H9 (cell line): Measurements from ENCODE around the gene GBA2. TPM values are rescaled to one million over a fixed set of nuclear protein-coding genes. Genes with fewer than 3 reads are reported as not detected.

Experiments
- DNase-seq: peaks from one replicate; pipeline ENCODE4 v3.0.0-alpha.2; 2017
- H2AFZ ChIP-seq: one replicate; pipeline ENCODE4 v1.6.1; 2013; ENCODE audit warnings: mild to moderate bottlenecking, low read length, control low read depth, moderate library complexity
- H2AK5ac ChIP-seq: 2 replicates; pipeline ENCODE4 v1.6.1; 2013; ENCODE audit warnings: low read length, control low read depth, mixed read lengths; ENCODE audit not compliant: insufficient read length
- H2BK120ac ChIP-seq: one replicate; pipeline ENCODE4 v1.6.1; 2013; ENCODE audit warnings: low read depth, mild to moderate bottlenecking, low read length, control low read depth, inconsistent platforms; ENCODE audit not compliant: poor library complexity, severe bottlenecking
- H2BK12ac ChIP-seq: 2 replicates; pipeline ENCODE4 v1.6.1; 2013; ENCODE audit warnings: low read length, control low read depth, mixed read lengths, low read depth; ENCODE audit not compliant: insufficient read length
- H2BK15ac ChIP-seq: 2 replicates; pipeline ENCODE4 v1.6.1; 2013; ENCODE audit warnings: low read depth, low read length, control low read depth
- H2BK20ac ChIP-seq: one replicate; pipeline ENCODE4 v1.6.1; 2013; ENCODE audit warnings: low read depth, mild to moderate bottlenecking, low read length, control low read depth, inconsistent platforms; ENCODE audit not compliant: poor library complexity, severe bottlenecking
- H2BK5ac ChIP-seq: 2 replicates; pipeline ENCODE4 v1.6.1; 2013; ENCODE audit warnings: low read length, control low read depth, mixed read lengths; ENCODE audit not compliant: insufficient read length
- H3K14ac ChIP-seq: 2 replicates; pipeline ENCODE4 v1.6.1; 2013; ENCODE audit warnings: low read length, control low read depth; ENCODE audit not compliant: insufficient read depth
- H3K18ac ChIP-seq: 2 replicates; pipeline ENCODE4 v1.6.1; 2013; ENCODE audit warnings: low read depth, mild to moderate bottlenecking, mixed read lengths, low read length, control low read depth; ENCODE audit not compliant: insufficient read length
- H3K23ac ChIP-seq: 2 replicates; pipeline ENCODE4 v1.6.1; 2013; ENCODE audit warnings: low read length, control low read depth, mixed read lengths, low read depth; ENCODE audit not compliant: insufficient read length
- H3K23me2 ChIP-seq: 2 replicates; pipeline ENCODE4 v1.6.1; 2013; ENCODE audit warnings: low read depth, mild to moderate bottlenecking, mixed read lengths, low read length, control low read depth; ENCODE audit not compliant: insufficient read length, poor library complexity, severe bottlenecking
- H3K27ac ChIP-seq: 2 replicates; pipeline ENCODE4 v1.5.1; 2013; ENCODE audit warnings: low read length, control low read depth, mixed read lengths, low read depth; ENCODE audit not compliant: insufficient read length
- H3K27me3 ChIP-seq: 2 replicates; pipeline ENCODE4 v1.6.1; 2013; ENCODE audit warnings: low read length, control low read depth, inconsistent platforms; ENCODE audit not compliant: insufficient read depth
- H3K4ac ChIP-seq: 2 replicates; pipeline ENCODE4 v1.6.1; 2013; ENCODE audit warnings: low read depth, mild to moderate bottlenecking, control low read depth, inconsistent platforms, low read length, moderate library complexity
- H3K4me1 ChIP-seq: 2 replicates; pipeline ENCODE4 v1.6.1; 2013; ENCODE audit warnings: low read length, control low read depth, inconsistent platforms; ENCODE audit not compliant: insufficient read depth
- H3K4me2 ChIP-seq: 2 replicates; pipeline ENCODE4 v1.6.1; 2013; ENCODE audit warnings: low read length, control low read depth, mixed read lengths; ENCODE audit not compliant: insufficient read length, insufficient read depth
- H3K56ac ChIP-seq: 2 replicates; pipeline ENCODE4 v1.6.1; 2013; ENCODE audit warnings: low read depth, mild to moderate bottlenecking, mixed read lengths, low read length, control low read depth; ENCODE audit not compliant: insufficient read length
- H3K79me1 ChIP-seq: 2 replicates; pipeline ENCODE4 v1.6.1; 2013; ENCODE audit warnings: low read depth, mild to moderate bottlenecking, moderate library complexity, low read length, control low read depth, inconsistent platforms; ENCODE audit not compliant: insufficient read depth, poor library complexity, severe bottlenecking
- H3K79me2 ChIP-seq: 2 replicates; pipeline ENCODE4 v1.6.1; 2013; ENCODE audit warnings: low read length, control low read depth, inconsistent platforms; ENCODE audit not compliant: insufficient read depth
- H3K9ac ChIP-seq: 2 replicates; pipeline ENCODE4 v1.6.1; 2013; ENCODE audit warnings: low read length, control low read depth, mixed read lengths; ENCODE audit not compliant: insufficient read length; ENCODE audit errors: extremely low read depth
- H3K9me3 ChIP-seq: one replicate; pipeline ENCODE4 v1.6.1; 2013; ENCODE audit warnings: low read depth, low read length, inconsistent platforms; ENCODE audit not compliant: control insufficient read depth
- H3T11ph ChIP-seq: one replicate; pipeline ENCODE4 v1.6.1; 2013; ENCODE audit warnings: mild to moderate bottlenecking, low read length, control low read depth, inconsistent platforms
- H4K20me1 ChIP-seq: one replicate; pipeline ENCODE4 v1.6.1; 2013; ENCODE audit not compliant: control insufficient read depth, insufficient read length, insufficient read depth
- H4K5ac ChIP-seq: 2 replicates; pipeline ENCODE4 v1.6.1; 2013; ENCODE audit warnings: low read depth, mild to moderate bottlenecking, mixed read lengths, low read length, control low read depth; ENCODE audit not compliant: insufficient read length
- H4K8ac ChIP-seq: replicated peaks from 2 replicates; pipeline ENCODE4 v1.6.1; 2013; ENCODE audit warnings: low read length, control low read depth, mixed read lengths, low read depth; ENCODE audit not compliant: insufficient read length
- H4K91ac ChIP-seq: 2 replicates; pipeline ENCODE4 v1.6.1; 2013; ENCODE audit warnings: low read depth, mild to moderate bottlenecking, moderate library complexity, mixed read lengths, low read length, control low read depth; ENCODE audit not compliant: insufficient read length
- H3K27ac Mint-ChIP-seq, 3 experiments: 2 replicates in 2 of 3; 3 replicates in 1 of 3; pipeline ENCODE4 v1.8.0; 2020 to 2021; ENCODE audit warnings: mixed read lengths in 3 of 3, mild to moderate bottlenecking in 1 of 3, moderate library complexity in 1 of 3
- H3K27me3 Mint-ChIP-seq: 2 replicates; pipeline ENCODE4 v1.8.0; 2021; ENCODE audit warnings: low read depth, mild to moderate bottlenecking, moderate library complexity, mixed read lengths
- H3K36me3 Mint-ChIP-seq, 3 experiments: 2 replicates in 2 of 3; 3 replicates in 1 of 3; pipeline ENCODE4 v1.8.0; 2020 to 2021; ENCODE audit warnings: low read depth in 3 of 3, mixed read lengths in 3 of 3; ENCODE audit not compliant: insufficient read depth in 1 of 3
- H3K4me1 Mint-ChIP-seq, 2 experiments: 2 replicates each; pipeline ENCODE4 v1.8.0; 2020; ENCODE audit warnings: mixed read lengths in 2 of 2
- H3K4me3 Mint-ChIP-seq, 2 experiments: 2 replicates in 1 of 2; 3 replicates in 1 of 2; pipeline ENCODE4 v1.8.0; 2020 to 2021; ENCODE audit warnings: mild to moderate bottlenecking in 2 of 2, mixed read lengths in 2 of 2, moderate library complexity in 1 of 2
- H3K9me3 Mint-ChIP-seq, 2 experiments: 2 replicates in 1 of 2; 3 replicates in 1 of 2; pipeline ENCODE4 v1.8.0; 2020; ENCODE audit warnings: mild to moderate bottlenecking in 2 of 2, mixed read lengths in 2 of 2, moderate library complexity in 1 of 2
- CTCF ChIP-seq: fragments of 200-600 bp; sonication (generic); conservative IDR thresholded peaks from 3 replicates; pipeline ENCODE4 v1.8.0; 2021; ENCODE audit warnings: antibody characterized with exemption, mild to moderate bottlenecking
- WGBS: extraction: QIAGEN DNeasy Blood & Tissue Kit; methylation state at CpG from one replicate; pipeline ENCODE4 v1.1.7; 2013; ENCODE audit warnings: missing lambda C conversion rate, low lambda C conversion rate, mixed read lengths; ENCODE audit not compliant: insufficient read length; ENCODE audit errors: extremely low coverage; 5-methylcytosine and 5-hydroxymethylcytosine counted together
- total RNA-seq: library from RNA; stranded (reverse); gene quantifications from 2 replicates; pipeline ENCODE4 v1.2.1, GENCODE V29; 2021

GBA2 gene
- total RNA-seq, 1 experiment from 2014 or later: 103 TPM

- Histone ChIP-seq H3K9me3 (no peaks in the 10 kb centered on the region), H4K5ac (no peak overlapping the region), H3K18ac (no peak overlapping the region), H3T11ph (no peak overlapping the region), H2BK20ac (no peak overlapping the region), H3K23me2 (no peaks in the 10 kb centered on the region), H3K23ac (no peak overlapping the region), H3K9ac (no peak overlapping the region), H4K8ac (no peak overlapping the region), H3K4me2 (no peak overlapping the region), H4K91ac (no peak overlapping the region), H4K20me1 (no peaks in the 10 kb centered on the region), H3K79me2 (no peaks in the 10 kb centered on the region), H3K27ac (no peak overlapping the region), H2BK12ac (no peak overlapping the region), H3K4ac (no peak overlapping the region), H3K56ac (no peak overlapping the region), H2BK120ac (no peak overlapping the region), H2BK15ac (no peak overlapping the region), H2AK5ac (no peak overlapping the region), H2BK5ac (no peak overlapping the region), H2AFZ (no peak overlapping the region), H3K79me1 (no peaks in the 10 kb centered on the region), H3K4me1 (no peaks in the 10 kb centered on the region), H3K27me3 (no peaks in the 10 kb centered on the region), H3K14ac (no peak overlapping the region)
- H3K27me3 Mint-ChIP-seq: no peaks in the 10 kb centered on the region; the same call in 1 of the 2 replicates
- no peak overlapping the region; a peak in 1 of 5 replicates for H3K4me3 Mint-ChIP-seq
- peak; percentile 93 for TF ChIP-seq CTCF
- H3K4me1 Mint-ChIP-seq: peaks cover 4 to 5% of the 10 kb centered on the region in 2 experiments
- no peaks in the 10 kb centered on the region for H3K9me3 Mint-ChIP-seq
- peak overlapping the region in 1 of 3 experiments; percentile 45; a peak in 2 of 7 replicates for H3K27ac Mint-ChIP-seq
- peak; percentile 80 for DNase-seq
- H3K36me3 Mint-ChIP-seq: peaks cover 2 to 10% (median 5%) of the 10 kb centered on the region in 3 experiments; a peak in 6 of 7 replicates
- no CpG with 5 or more reads among the region's 9 CpGs for WGBS
Observed at GRCh38 chr9:35696520-35697215, 52.4 kb downstream of the GBA2 start.
